ENCODE data around the gene XRRA1.

GRCh38 chr11:74844072-74844471, 104.8 kb downstream of the XRRA1 start:
- TF ChIP-seq CTCF (IDR thresholded peaks at IDR 0.05), result no peak
- TF ChIP-seq POLR2AphosphoS5 (IDR thresholded peaks at IDR 0.05; ENCODE audit: insufficient read depth in 1 of 2, low read depth in 1 of 2), result no peak
- no peak for TF ChIP-seq POLR2A (IDR thresholded peaks at IDR 0.05)
